HCT116 (cell line): Measurements from ENCODE around the gene NTNG2.

Experiments
- CBX3 ChIP-seq: IDR thresholded peaks from 2 replicates; pipeline ENCODE4 v1.6.1; 2012; ENCODE audit warnings: low read depth
- EZH2 ChIP-seq: fragments of 200-600 bp; sonication (generic); IDR thresholded peaks from 2 replicates; pipeline ENCODE4 v1.6.1; 2017; ENCODE audit warnings: antibody characterized with exemption, mixed run types
- JUND ChIP-seq: IDR thresholded peaks from 2 replicates; pipeline ENCODE4 v1.6.1; 2012
- POLR2A ChIP-seq: IDR thresholded peaks from 2 replicates; pipeline ENCODE4 v1.7.0; 2011; ENCODE audit warnings: borderline replicate concordance; ENCODE audit not compliant: insufficient read depth, insufficient read length; ENCODE audit errors: extremely low read depth
- POLR2AphosphoS5 ChIP-seq: IDR thresholded peaks from 2 replicates; pipeline ENCODE4 v1.6.1; 2011; ENCODE audit warnings: mild to moderate bottlenecking, low read depth, low read length, moderate library complexity
- RAD21 ChIP-seq: IDR thresholded peaks from 2 replicates; pipeline ENCODE4 v1.6.1; 2012; ENCODE audit warnings: low read depth, mild to moderate bottlenecking
- SRF ChIP-seq: IDR thresholded peaks from 2 replicates; pipeline ENCODE4 v1.6.1; 2012; ENCODE audit warnings: low read depth
- ZFX ChIP-seq: fragments of 450-650 bp; IDR thresholded peaks from 2 replicates; pipeline ENCODE4 v1.6.1; 2017
- ZNF274 ChIP-seq: fragments of 200-500 bp; sonication (Bioruptor generic); IDR thresholded peaks from 2 replicates; pipeline ENCODE4 v1.6.1; 2014; ENCODE audit warnings: mild to moderate bottlenecking, low read depth, low read length, inconsistent platforms
- TF ChIP-seq, protein P1 (sequence below): IDR thresholded peaks from 2 replicates; pipeline ENCODE4 v1.6.1; 2012
- TF ChIP-seq, protein P2 (sequence below), 3 experiments: fragments of 200-600 bp in 1 of 3; sonication (generic) in 1 of 3; IDR thresholded peaks in 2 of 3; conservative IDR thresholded peaks in 1 of 3; 2 replicates each; pipeline ENCODE4 v1.5.1; 2012 to 2017; ENCODE audit warnings: low read depth in 2 of 3, low read length in 2 of 3, antibody characterized with exemption in 1 of 3, borderline replicate concordance in 1 of 3, control low read depth in 1 of 3, mild to moderate bottlenecking in 1 of 3, mixed read lengths in 1 of 3, mixed run types in 1 of 3, moderate library complexity in 1 of 3; ENCODE audit not compliant: insufficient read depth in 1 of 3

DNA sequence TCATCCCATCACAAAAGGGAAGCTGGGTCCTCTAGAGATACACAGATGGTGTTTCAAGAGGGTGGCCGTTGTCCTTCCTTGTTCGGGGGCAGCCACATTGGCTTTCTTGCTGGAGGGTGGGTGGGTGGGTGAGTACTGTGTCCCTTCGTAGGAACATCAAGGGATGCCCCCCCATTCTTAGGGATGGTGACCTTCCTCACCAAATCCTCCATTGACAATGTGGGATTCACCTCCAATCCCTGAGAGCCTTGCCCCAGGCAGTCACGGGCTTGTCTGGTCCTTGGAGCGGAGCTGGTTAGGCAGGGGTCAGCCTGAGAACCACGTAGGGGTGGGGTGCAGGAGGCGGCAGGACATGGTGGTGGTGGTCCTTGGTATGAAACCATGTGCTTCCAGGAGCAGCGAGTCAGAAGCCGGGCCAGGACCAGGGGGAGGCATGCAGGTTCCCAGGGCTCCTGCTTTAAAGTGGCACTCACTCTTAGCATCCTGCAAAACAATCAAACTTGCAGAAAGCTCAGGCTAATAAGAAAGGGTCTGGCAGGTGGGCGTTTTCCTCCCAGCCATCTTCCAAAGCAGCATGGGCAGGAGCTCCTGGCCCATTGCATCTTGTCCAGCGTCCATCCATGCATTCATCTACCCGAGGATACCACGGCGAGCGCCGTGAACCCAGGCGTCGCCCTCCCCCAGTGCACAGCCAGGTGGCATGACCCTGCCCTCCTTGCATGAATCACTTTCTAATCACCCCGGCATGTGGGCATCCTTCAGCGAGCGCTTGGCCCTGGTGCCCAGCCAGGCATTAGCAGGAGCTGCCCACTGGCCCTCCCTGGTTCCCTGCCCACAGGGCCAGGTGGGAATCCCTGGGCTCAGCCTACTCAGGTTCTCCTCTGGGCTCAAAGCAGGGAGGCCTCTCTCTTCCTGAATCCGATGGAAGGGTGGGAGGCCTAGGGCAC, 76.4 kb downstream of the NTNG2 start:
- TF ChIP-seq, protein P1, sequence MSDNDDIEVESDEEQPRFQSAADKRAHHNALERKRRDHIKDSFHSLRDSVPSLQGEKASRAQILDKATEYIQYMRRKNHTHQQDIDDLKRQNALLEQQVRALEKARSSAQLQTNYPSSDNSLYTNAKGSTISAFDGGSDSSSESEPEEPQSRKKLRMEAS, result no peak
- TF ChIP-seq, protein P2, sequence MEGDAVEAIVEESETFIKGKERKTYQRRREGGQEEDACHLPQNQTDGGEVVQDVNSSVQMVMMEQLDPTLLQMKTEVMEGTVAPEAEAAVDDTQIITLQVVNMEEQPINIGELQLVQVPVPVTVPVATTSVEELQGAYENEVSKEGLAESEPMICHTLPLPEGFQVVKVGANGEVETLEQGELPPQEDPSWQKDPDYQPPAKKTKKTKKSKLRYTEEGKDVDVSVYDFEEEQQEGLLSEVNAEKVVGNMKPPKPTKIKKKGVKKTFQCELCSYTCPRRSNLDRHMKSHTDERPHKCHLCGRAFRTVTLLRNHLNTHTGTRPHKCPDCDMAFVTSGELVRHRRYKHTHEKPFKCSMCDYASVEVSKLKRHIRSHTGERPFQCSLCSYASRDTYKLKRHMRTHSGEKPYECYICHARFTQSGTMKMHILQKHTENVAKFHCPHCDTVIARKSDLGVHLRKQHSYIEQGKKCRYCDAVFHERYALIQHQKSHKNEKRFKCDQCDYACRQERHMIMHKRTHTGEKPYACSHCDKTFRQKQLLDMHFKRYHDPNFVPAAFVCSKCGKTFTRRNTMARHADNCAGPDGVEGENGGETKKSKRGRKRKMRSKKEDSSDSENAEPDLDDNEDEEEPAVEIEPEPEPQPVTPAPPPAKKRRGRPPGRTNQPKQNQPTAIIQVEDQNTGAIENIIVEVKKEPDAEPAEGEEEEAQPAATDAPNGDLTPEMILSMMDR (IDR thresholded peaks at IDR 0.05 in 2 of 3, conservative IDR thresholded peaks at IDR 0.05 in 1 of 3; ENCODE audit: borderline replicate concordance in 1 of 3, insufficient read depth in 1 of 3, low read depth in 2 of 3, low read length in 2 of 3), result no peak
- TF ChIP-seq POLR2A, result no peak
- no peak for TF ChIP-seq JUND
- no peak for TF ChIP-seq ZNF274
- no peak for TF ChIP-seq EZH2
- TF ChIP-seq POLR2AphosphoS5, result no peak
- no peak for TF ChIP-seq SRF
- TF ChIP-seq ZFX, result no peak
- TF ChIP-seq RAD21, result no peak
- no peak for TF ChIP-seq CBX3
